NB4 (cell line): ENCODE measurements around the gene MIA2.

Source experiments
- POLR2A ChIP-seq: IDR thresholded peaks from 2 replicates; pipeline ENCODE4 v1.6.1; 2011; ENCODE audit warnings: mild to moderate bottlenecking; ENCODE audit not compliant: insufficient read length; ENCODE audit errors: extremely low read depth
- TF ChIP-seq, protein P1 (sequence below): IDR thresholded peaks from one replicate; pipeline ENCODE4 v1.5.1; 2012; ENCODE audit warnings: low read depth, low read length

GRCh38 chr14:39339003-39339402 lies 105.3 kb downstream of the MIA2 start:
- no peak for TF ChIP-seq POLR2A
- TF ChIP-seq, protein P1, sequence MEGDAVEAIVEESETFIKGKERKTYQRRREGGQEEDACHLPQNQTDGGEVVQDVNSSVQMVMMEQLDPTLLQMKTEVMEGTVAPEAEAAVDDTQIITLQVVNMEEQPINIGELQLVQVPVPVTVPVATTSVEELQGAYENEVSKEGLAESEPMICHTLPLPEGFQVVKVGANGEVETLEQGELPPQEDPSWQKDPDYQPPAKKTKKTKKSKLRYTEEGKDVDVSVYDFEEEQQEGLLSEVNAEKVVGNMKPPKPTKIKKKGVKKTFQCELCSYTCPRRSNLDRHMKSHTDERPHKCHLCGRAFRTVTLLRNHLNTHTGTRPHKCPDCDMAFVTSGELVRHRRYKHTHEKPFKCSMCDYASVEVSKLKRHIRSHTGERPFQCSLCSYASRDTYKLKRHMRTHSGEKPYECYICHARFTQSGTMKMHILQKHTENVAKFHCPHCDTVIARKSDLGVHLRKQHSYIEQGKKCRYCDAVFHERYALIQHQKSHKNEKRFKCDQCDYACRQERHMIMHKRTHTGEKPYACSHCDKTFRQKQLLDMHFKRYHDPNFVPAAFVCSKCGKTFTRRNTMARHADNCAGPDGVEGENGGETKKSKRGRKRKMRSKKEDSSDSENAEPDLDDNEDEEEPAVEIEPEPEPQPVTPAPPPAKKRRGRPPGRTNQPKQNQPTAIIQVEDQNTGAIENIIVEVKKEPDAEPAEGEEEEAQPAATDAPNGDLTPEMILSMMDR: no peak
